Natural killer cell (primary cell): ENCODE data around the gene CIDEC. TPM values are rescaled to one million over a fixed set of nuclear protein-coding genes. Genes with fewer than 3 reads are reported as not detected.

Experiments used
- ATAC-seq, 3 donors: fragments of 150-1000 bp in 2 of 3; fragments of 200-7000 bp in 1 of 3; cut with Tn5 transposase; 1 replicate in 1 of 3; 2 replicates in 2 of 3; pipeline ENCODE4 v1.10.0; 2021; ENCODE audit warnings: mild to moderate bottlenecking in 2 of 3, moderate library complexity in 2 of 3
- DNase-seq, 2 donors: peaks; one replicate each; pipeline versions ENCODE4 v3.0.0 to v3.0.0-alpha.2; 2013 to 2021; ENCODE audit warnings: mixed read lengths in 1 of 2
- H3K27ac ChIP-seq: one replicate; pipeline ENCODE4 v1.5.1; 2013; ENCODE audit warnings: mild to moderate bottlenecking, low read length
- H3K27me3 ChIP-seq: one replicate; pipeline ENCODE4 v1.6.1; 2013; ENCODE audit warnings: low read length; ENCODE audit not compliant: control insufficient read depth, insufficient read depth
- H3K36me3 ChIP-seq: one replicate; pipeline ENCODE4 v1.6.1; 2013; ENCODE audit warnings: low read length; ENCODE audit not compliant: control insufficient read depth, insufficient read depth
- H3K4me1 ChIP-seq: one replicate; pipeline ENCODE4 v1.6.1; 2013; ENCODE audit warnings: low read length; ENCODE audit not compliant: control insufficient read depth, insufficient read depth
- H3K4me3 ChIP-seq: one replicate; pipeline ENCODE4 v1.5.1; 2013; ENCODE audit warnings: low read length
- H3K9me3 ChIP-seq: one replicate; pipeline ENCODE4 v1.6.1; 2013; ENCODE audit warnings: low read length; ENCODE audit not compliant: control insufficient read depth, insufficient read depth
- H3K27ac Mint-ChIP-seq, 2 donors: one replicate each; pipeline ENCODE4 v1.8.0; 2022; ENCODE audit warnings: mild to moderate bottlenecking in 2 of 2, mixed read lengths in 2 of 2, moderate library complexity in 1 of 2
- H3K27me3 Mint-ChIP-seq, 2 donors: one replicate each; pipeline ENCODE4 v1.8.0; 2022; ENCODE audit warnings: low read depth in 2 of 2, mixed read lengths in 2 of 2
- H3K36me3 Mint-ChIP-seq: one replicate; pipeline ENCODE4 v1.8.0; 2022; ENCODE audit warnings: mixed read lengths
- H3K4me1 Mint-ChIP-seq, 2 donors: one replicate each; pipeline ENCODE4 v1.8.0; 2022; ENCODE audit warnings: mixed read lengths in 2 of 2
- H3K4me3 Mint-ChIP-seq: one replicate; pipeline ENCODE4 v1.8.0; 2022; ENCODE audit warnings: mild to moderate bottlenecking, moderate library complexity, mixed read lengths
- H3K9me3 Mint-ChIP-seq, 2 donors: one replicate each; pipeline ENCODE4 v1.8.0; 2022; ENCODE audit warnings: mixed read lengths in 2 of 2
- WGBS: methylation state at CpG from one replicate; pipeline ENCODE4 v1.1.7; 2013; ENCODE audit warnings: missing lambda C conversion rate; ENCODE audit not compliant: insufficient coverage; 5-methylcytosine and 5-hydroxymethylcytosine counted together
- intact Hi-C: fragments of 100-400 bp; cut with micrococcal nuclease; formaldehyde crosslinking; loops from one replicate; pipeline ENCODE4 v1.14.2; 2022
- total RNA-seq, 4 donors: library from RNA; stranded (reverse); fragments of 120-200 nt in 1 of 4; gene quantifications; one replicate each; pipeline versions ENCODE4 v1.2.3 to v1.2.4, GENCODE V29; 2013 to 2022
- TF ChIP-seq, protein P1 (sequence below): fragments of 200-600 bp; IDR thresholded peaks from one replicate; pipeline ENCODE4 v1.8.0; 2022; ENCODE audit warnings: antibody characterized with exemption

Gene CIDEC, protein sequence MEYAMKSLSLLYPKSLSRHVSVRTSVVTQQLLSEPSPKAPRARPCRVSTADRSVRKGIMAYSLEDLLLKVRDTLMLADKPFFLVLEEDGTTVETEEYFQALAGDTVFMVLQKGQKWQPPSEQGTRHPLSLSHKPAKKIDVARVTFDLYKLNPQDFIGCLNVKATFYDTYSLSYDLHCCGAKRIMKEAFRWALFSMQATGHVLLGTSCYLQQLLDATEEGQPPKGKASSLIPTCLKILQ
- not detected for total RNA-seq
- total RNA-seq (2013), result not detected

- Mint-ChIP-seq H3K4me1 (peaks cover 7 to 11% of the 10 kb centered on the region in 2 donors), H3K9me3 (no peaks in the 10 kb centered on the region), H3K36me3 (no peaks in the 10 kb centered on the region), H3K27ac (no peak within 1 kb of the TSS), H3K27me3 (no peaks in the 10 kb centered on the region), H3K4me3 (no peak within 1 kb of the TSS)
- Histone ChIP-seq H3K27ac (no peak within 1 kb of the TSS), H3K9me3 (no peaks in the 10 kb centered on the region), H3K4me1 (no peaks in the 10 kb centered on the region), H3K4me3 (no peak within 1 kb of the TSS), H3K27me3 (no peaks in the 10 kb centered on the region), H3K36me3 (no peaks in the 10 kb centered on the region)
- intact Hi-C loops, result no loop called here
- ATAC-seq, result no peak
- 83% methylated on average over 6 of the region's 7 CpGs for WGBS
- no peak for DNase-seq
- TF ChIP-seq, protein P1, sequence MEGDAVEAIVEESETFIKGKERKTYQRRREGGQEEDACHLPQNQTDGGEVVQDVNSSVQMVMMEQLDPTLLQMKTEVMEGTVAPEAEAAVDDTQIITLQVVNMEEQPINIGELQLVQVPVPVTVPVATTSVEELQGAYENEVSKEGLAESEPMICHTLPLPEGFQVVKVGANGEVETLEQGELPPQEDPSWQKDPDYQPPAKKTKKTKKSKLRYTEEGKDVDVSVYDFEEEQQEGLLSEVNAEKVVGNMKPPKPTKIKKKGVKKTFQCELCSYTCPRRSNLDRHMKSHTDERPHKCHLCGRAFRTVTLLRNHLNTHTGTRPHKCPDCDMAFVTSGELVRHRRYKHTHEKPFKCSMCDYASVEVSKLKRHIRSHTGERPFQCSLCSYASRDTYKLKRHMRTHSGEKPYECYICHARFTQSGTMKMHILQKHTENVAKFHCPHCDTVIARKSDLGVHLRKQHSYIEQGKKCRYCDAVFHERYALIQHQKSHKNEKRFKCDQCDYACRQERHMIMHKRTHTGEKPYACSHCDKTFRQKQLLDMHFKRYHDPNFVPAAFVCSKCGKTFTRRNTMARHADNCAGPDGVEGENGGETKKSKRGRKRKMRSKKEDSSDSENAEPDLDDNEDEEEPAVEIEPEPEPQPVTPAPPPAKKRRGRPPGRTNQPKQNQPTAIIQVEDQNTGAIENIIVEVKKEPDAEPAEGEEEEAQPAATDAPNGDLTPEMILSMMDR, result no peak
Measured at GRCh38 chr3:9879830-9880549, at the start of gene CIDEC. Gene CIDEC, minus strand, starts transcription at chr3:9880253. Its CDS starts 1,767 bp downstream, at chr3:9878486.

DNA sequence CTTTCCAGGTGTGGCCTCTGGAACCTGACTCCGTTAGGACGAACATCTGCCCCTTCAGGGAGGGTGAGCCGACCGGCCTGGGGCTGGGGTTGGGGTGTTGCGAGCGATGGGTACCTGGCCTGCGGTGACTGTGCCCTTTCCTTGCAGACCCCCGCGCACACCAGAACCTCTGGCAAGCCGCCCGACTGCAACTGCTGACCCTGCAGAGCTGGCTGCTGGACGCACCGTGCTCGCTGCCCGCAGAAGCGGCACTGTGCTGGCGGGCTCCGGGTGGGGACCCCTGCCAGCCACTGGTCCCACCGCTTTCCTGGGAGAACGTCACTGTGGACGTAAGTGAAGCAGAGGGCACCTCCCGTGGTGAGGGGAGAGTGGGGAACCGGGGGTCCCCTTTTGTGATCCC is 48.1 kb upstream of the CIDEC start:
- TF ChIP-seq, protein P1, result no peak
- ATAC-seq (no peak), DNase-seq (no peak)
- Mint-ChIP-seq H3K4me3 (no peak overlapping the region), H3K4me1 (peaks cover 12 to 15% of the 10 kb centered on the region in 2 donors), H3K36me3 (no peaks in the 10 kb centered on the region), H3K27me3 (peaks cover 0 to 3% of the 10 kb centered on the region in 2 donors), H3K9me3 (no peaks in the 10 kb centered on the region), H3K27ac (no peak overlapping the region)
- no peak overlapping the region for H3K4me3 ChIP-seq
- WGBS, result 96% methylated on average over 21 of the region's 23 CpGs
- intact Hi-C loops, result no loop called here
- no peaks in the 10 kb centered on the region for H3K36me3 ChIP-seq
- H3K27me3 ChIP-seq, result no peaks in the 10 kb centered on the region
- H3K4me1 ChIP-seq, result peaks cover 12% of the 10 kb centered on the region
- no peaks in the 10 kb centered on the region for H3K9me3 ChIP-seq
- no peak overlapping the region for H3K27ac ChIP-seq

GRCh38 chr3:9918261-9919038 is 38.4 kb upstream of the CIDEC start:
- Histone ChIP-seq H3K27me3 (no peaks in the 10 kb centered on the region), H3K27ac (no peak overlapping the region), H3K36me3 (no peaks in the 10 kb centered on the region), H3K4me3 (no peak overlapping the region), H3K4me1 (peaks cover 21% of the 10 kb centered on the region), H3K9me3 (no peaks in the 10 kb centered on the region)
- Mint-ChIP-seq H3K4me3 (peak overlapping the region; percentile 29), H3K9me3 (no peaks in the 10 kb centered on the region), H3K36me3 (no peaks in the 10 kb centered on the region), H3K4me1 (peaks cover 0 to 19% of the 10 kb centered on the region in 2 donors), H3K27me3 (no peaks in the 10 kb centered on the region), H3K27ac (no peak overlapping the region)
- WGBS, result 98% methylated on average over 5 of the region's 8 CpGs
- ATAC-seq (no peak), DNase-seq (no peak)
- TF ChIP-seq, protein P1, result no peak
- intact Hi-C loops, result no loop called here
